ENCODE measurements around the gene DACH1. TPM values are rescaled to one million over a fixed set of nuclear protein-coding genes. Genes with fewer than 3 reads are reported as not detected.

The DACH1 gene
- total RNA-seq, 1 experiment from 2014 or later, result 1.2 TPM

DNA sequence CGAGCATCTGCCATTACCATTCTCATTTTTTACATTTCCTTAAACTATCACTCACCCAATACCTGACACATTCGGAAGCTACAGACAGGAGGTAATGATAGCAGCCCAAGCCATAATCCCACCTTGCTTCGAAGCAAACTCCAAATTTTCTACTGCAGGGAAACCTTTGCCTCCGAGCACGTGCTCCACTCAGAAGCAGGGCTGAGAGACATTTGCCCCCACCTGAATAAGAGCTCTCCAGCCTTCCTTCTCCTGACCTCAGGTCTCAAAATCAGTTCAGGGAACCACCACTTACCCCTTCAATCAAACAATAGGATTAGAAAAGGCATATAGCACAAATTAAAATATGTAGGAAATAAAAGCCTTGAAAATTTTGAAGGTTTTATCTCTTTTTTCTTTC is 2.3 kb upstream of the DACH1 start:
- no peaks in the 10 kb centered on the region for H3K9me3 ChIP-seq
- H3K4me3 ChIP-seq (ENCODE audit: low read depth, low read length), result no peak overlapping the region
- no peaks in the 10 kb centered on the region; the same call in 1 of the 2 replicates for H3K4me1 ChIP-seq
- TF ChIP-seq, protein P1, sequence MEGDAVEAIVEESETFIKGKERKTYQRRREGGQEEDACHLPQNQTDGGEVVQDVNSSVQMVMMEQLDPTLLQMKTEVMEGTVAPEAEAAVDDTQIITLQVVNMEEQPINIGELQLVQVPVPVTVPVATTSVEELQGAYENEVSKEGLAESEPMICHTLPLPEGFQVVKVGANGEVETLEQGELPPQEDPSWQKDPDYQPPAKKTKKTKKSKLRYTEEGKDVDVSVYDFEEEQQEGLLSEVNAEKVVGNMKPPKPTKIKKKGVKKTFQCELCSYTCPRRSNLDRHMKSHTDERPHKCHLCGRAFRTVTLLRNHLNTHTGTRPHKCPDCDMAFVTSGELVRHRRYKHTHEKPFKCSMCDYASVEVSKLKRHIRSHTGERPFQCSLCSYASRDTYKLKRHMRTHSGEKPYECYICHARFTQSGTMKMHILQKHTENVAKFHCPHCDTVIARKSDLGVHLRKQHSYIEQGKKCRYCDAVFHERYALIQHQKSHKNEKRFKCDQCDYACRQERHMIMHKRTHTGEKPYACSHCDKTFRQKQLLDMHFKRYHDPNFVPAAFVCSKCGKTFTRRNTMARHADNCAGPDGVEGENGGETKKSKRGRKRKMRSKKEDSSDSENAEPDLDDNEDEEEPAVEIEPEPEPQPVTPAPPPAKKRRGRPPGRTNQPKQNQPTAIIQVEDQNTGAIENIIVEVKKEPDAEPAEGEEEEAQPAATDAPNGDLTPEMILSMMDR (IDR thresholded peaks at IDR 0.05; ENCODE audit: insufficient read depth in 1 of 2, low read depth in 1 of 2, low read length in 1 of 2, severe bottlenecking in 1 of 2, unreplicated experiment in 1 of 2), result no peak
- H3K36me3 ChIP-seq (ENCODE audit: control insufficient read depth, insufficient read depth, low read length), result no peaks in the 10 kb centered on the region
- no peak for DNase-seq
- POLR2A ChIA-PET, result no interaction called here
- peaks cover 24% of the 10 kb centered on the region for H3K27me3 Mint-ChIP-seq (ENCODE audit: insufficient read depth, unreplicated experiment)
- BruUV-seq (replicated peaks), result no TSS peak
- H3K27me3 ChIP-seq (replicated peaks; ENCODE audit: control insufficient read depth, insufficient read depth, low read length), result peaks cover 10% of the 10 kb centered on the region
- no peaks in the 10 kb centered on the region for H3K9me3 Mint-ChIP-seq (ENCODE audit: unreplicated experiment)
- CTCF ChIA-PET, result interaction anchor here (0.5 kb wide), 1 partner anchor 631 kb away, joined by 7 read pairs; no protein-coding TSS in a partner anchor
- H3K36me3 Mint-ChIP-seq (ENCODE audit: insufficient read depth, unreplicated experiment), result peaks cover 5% of the 10 kb centered on the region
- no peak overlapping the region for H3K27ac Mint-ChIP-seq (ENCODE audit: unreplicated experiment)
- no peak overlapping the region for H3K4me3 Mint-ChIP-seq (ENCODE audit: unreplicated experiment)
- peaks cover 15% of the 10 kb centered on the region for H3K4me1 Mint-ChIP-seq (ENCODE audit: low read depth, unreplicated experiment)
- intact Hi-C loops (cut with micrococcal nuclease; ENCODE audit: unreplicated experiment), result no loop called here

DNA sequence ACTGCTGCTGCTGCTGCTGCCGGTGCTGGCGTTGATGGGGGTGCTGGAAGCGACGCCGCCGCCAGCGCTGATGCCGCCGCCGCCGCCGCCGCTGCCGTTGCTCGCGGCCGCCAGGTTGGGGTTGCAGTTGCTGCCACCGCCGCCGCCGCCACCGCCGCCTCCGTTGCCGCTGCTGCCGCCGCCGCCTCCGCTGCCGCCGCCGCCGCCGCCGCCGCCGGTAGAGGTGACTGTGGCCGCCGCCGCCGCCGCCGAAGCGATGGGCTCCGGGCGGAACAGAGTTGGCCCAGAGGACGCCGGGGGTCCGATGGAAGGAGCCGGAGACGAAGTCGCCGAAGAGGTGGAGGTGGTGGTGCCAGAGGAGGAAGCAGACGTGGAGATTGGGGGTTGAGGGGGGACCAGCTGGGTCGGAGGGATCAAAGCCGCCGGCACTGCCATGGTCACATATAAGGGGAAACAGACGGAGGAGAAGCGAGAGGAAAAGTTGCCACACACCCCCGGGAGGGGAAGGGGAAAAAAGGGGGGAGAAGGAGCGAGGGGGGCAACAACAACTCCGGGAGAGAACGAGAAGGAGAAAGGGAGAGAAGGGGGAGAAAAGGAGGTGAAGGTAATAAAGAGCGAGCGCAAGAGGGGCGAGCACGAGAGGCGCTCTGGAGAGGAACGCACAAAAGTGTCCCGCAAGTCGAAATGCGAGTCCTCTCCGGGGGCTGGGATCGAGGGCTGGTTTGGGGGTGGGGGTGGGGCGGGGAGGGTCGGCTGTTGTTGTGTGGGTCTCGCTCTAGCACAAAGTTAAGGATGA is 471 bp downstream of the DACH1 start:
- DNase-seq, result peak in 1 of 2 experiments; percentile 37
- CTCF ChIA-PET, result no interaction called here
- no peaks in the 10 kb centered on the region for H3K36me3 ChIP-seq (ENCODE audit: control insufficient read depth, insufficient read depth, low read length)
- TF ChIP-seq, protein P1 (IDR thresholded peaks at IDR 0.05; ENCODE audit: insufficient read depth in 1 of 2, low read depth in 1 of 2, low read length in 1 of 2, severe bottlenecking in 1 of 2, unreplicated experiment in 1 of 2), result no peak
- Mint-ChIP-seq H3K9me3 (ENCODE audit: unreplicated experiment) (no peaks in the 10 kb centered on the region), H3K36me3 (ENCODE audit: insufficient read depth, unreplicated experiment) (peaks cover 5% of the 10 kb centered on the region), H3K4me1 (ENCODE audit: low read depth, unreplicated experiment) (peaks cover 19% of the 10 kb centered on the region), H3K27me3 (ENCODE audit: insufficient read depth, unreplicated experiment) (peaks cover 33% of the 10 kb centered on the region), H3K27ac (ENCODE audit: unreplicated experiment) (no peak overlapping the region), H3K4me3 (ENCODE audit: unreplicated experiment) (peak overlapping the region; percentile 91)
- peaks cover 11% of the 10 kb centered on the region for H3K27me3 ChIP-seq (replicated peaks; ENCODE audit: control insufficient read depth, insufficient read depth, low read length)
- POLR2A ChIA-PET, result no interaction called here
- no peaks in the 10 kb centered on the region for H3K9me3 ChIP-seq
- no peaks in the 10 kb centered on the region; the same call in 1 of the 2 replicates for H3K4me1 ChIP-seq
- BruUV-seq (replicated peaks), result no TSS peak
- intact Hi-C loops (cut with micrococcal nuclease; ENCODE audit: unreplicated experiment), result loop anchor here (1.0 kb wide), 1 partner anchor 13 kb away; no protein-coding TSS in a partner anchor
- H3K4me3 ChIP-seq (ENCODE audit: low read depth, low read length), result peak overlapping the region; percentile 48

DNA sequence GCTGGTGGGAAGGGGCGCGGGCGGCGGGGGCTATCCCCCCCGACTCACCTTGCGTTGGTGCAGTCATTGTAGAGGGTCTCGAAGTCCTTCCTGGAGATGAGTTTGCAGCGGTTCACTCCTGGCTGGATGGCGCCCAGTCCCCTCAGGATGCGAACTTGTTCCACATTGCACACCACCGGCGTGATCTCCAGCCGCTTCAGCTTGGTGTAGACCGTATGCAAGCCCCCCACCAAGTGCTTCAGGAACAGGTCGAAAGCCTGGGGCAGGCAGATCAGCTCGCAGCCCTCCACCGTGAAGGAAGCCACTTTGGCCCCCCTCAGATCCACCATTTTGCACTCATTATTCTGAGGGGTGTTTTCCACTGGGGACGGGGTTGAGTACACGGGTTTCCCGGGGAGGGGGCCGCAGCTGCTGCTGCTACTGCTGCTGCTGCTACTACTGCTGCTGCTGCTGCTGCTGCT is 1.1 kb downstream of the DACH1 start:
- Mint-ChIP-seq H3K27ac (ENCODE audit: unreplicated experiment) (no peak overlapping the region), H3K36me3 (ENCODE audit: insufficient read depth, unreplicated experiment) (peaks cover 5% of the 10 kb centered on the region), H3K27me3 (ENCODE audit: insufficient read depth, unreplicated experiment) (peaks cover 34% of the 10 kb centered on the region), H3K4me1 (ENCODE audit: low read depth, unreplicated experiment) (peaks cover 19% of the 10 kb centered on the region), H3K4me3 (ENCODE audit: unreplicated experiment) (peak overlapping the region; percentile 91), H3K9me3 (ENCODE audit: unreplicated experiment) (no peaks in the 10 kb centered on the region)
- intact Hi-C loops (cut with micrococcal nuclease; ENCODE audit: unreplicated experiment), result no loop called here
- Histone ChIP-seq H3K36me3 (ENCODE audit: control insufficient read depth, insufficient read depth, low read length) (no peaks in the 10 kb centered on the region), H3K9me3 (no peaks in the 10 kb centered on the region), H3K4me3 (ENCODE audit: low read depth, low read length) (peak overlapping the region; percentile 47), H3K4me1 (no peaks in the 10 kb centered on the region; the same call in 1 of the 2 replicates), H3K27me3 (replicated peaks; ENCODE audit: control insufficient read depth, insufficient read depth, low read length) (peaks cover 11% of the 10 kb centered on the region)
- TF ChIP-seq, protein P1 (IDR thresholded peaks at IDR 0.05; ENCODE audit: insufficient read depth in 1 of 2, low read depth in 1 of 2, low read length in 1 of 2, severe bottlenecking in 1 of 2, unreplicated experiment in 1 of 2), result no peak
- DNase-seq, result no peak
- CTCF ChIA-PET, result no interaction called here
- BruUV-seq (replicated peaks), result no TSS peak
- POLR2A ChIA-PET, result no interaction called here

Measured in Caco-2 (cell line).